ENCODE data around the gene DDOST.

DDOST gene

DNA sequence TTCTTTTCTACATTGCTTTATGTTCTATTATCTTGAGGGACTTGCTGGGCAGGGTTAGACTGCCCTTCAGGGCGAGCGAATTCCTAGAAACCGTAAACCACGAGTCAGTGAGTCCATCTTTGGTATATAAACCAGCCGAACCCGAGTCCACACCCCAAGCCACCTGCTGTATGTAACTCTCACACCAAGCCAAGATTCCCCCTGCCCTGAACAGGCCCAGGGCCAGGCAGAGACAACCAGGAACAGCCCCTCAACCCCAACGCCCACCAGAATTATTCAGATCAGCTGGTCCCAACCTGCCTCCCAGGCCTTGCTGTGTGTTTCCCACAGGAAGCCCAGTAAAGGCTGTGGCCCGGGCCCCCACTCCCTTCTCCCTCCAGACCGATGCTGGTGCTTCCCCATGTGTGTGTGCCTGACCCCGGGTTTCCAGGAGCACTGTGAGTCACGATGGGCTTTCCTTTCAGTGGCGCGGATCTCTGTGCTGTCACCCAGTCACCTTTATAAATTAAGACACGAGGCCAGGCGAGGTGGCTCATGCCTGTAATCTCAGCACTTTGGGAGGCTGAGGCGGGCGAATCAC is 39.6 kb upstream of the DDOST start:
- TF ChIP-seq, protein P1, sequence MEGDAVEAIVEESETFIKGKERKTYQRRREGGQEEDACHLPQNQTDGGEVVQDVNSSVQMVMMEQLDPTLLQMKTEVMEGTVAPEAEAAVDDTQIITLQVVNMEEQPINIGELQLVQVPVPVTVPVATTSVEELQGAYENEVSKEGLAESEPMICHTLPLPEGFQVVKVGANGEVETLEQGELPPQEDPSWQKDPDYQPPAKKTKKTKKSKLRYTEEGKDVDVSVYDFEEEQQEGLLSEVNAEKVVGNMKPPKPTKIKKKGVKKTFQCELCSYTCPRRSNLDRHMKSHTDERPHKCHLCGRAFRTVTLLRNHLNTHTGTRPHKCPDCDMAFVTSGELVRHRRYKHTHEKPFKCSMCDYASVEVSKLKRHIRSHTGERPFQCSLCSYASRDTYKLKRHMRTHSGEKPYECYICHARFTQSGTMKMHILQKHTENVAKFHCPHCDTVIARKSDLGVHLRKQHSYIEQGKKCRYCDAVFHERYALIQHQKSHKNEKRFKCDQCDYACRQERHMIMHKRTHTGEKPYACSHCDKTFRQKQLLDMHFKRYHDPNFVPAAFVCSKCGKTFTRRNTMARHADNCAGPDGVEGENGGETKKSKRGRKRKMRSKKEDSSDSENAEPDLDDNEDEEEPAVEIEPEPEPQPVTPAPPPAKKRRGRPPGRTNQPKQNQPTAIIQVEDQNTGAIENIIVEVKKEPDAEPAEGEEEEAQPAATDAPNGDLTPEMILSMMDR (conservative IDR thresholded peaks at IDR 0.05; ENCODE audit: control insufficient read depth, insufficient read depth, low read depth, low read length): no peak
- no peak overlapping the region for H3K4me3 ChIP-seq (ENCODE audit: control insufficient read depth, low read depth, low read length)
- DNase-seq (ENCODE audit: low read depth): no peak

DNA sequence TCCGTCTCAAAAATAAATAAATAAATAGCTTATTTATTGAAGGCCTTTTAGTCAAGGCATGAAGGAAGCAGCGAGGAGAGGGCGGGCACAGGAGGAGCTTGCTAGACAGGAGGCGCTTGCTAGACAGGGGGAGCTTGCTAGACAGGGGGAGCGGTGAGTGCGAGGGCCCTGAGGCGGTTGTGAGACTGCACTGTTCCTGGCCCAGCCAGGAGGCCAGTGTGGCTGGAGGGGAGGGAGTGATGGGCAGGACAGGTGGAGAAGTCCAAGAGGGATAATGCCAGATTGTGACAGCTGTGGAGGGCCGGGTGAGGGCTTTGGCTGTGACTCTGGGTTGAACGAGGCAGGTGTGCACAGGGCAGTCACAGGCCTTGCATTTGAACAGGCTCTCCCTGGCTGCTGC is 38.4 kb upstream of the DDOST start:
- no peak for DNase-seq (ENCODE audit: low read depth)
- TF ChIP-seq, protein P1 (conservative IDR thresholded peaks at IDR 0.05; ENCODE audit: control insufficient read depth, insufficient read depth, low read depth, low read length): no peak
- no peak overlapping the region for H3K4me3 ChIP-seq (ENCODE audit: control insufficient read depth, low read depth, low read length)

DNA sequence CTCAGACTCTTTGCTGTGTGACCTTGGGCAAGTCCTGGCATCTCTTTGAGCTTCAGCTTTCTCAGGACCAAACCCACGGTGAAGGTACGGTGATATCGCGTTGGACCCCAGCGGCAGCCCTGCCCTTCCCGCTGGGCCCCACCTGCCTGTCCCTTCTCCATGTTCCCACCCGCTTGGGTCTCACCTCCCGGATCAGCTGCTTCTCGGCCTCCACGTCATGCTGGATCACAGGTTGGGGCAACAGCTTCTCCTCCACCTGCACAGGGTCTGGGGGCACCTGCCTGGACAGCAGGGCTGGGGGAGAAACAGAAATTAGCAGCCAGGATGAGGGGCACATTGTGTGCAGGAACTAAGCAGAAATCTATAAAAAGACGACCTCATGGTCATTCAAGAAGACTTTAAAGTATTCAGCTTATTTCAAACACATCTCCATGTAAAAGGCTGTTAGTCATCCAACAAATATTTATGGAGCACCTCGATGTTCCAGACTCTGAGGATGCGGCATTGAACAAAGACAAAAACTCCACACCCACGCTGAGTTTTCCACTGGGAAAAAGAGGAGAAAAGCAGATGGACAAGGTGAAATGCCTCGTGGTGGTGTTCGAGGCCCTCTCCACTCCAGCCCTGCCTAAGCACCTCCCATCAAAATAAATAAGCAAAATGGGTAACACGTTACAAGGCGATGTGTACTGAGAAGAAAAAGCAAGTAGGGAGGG is 37.2 kb upstream of the DDOST start:
- TF ChIP-seq, protein P1 (conservative IDR thresholded peaks at IDR 0.05; ENCODE audit: control insufficient read depth, insufficient read depth, low read depth, low read length): no peak
- DNase-seq (ENCODE audit: low read depth): peak; percentile 62
- no peak overlapping the region for H3K4me3 ChIP-seq (ENCODE audit: control insufficient read depth, low read depth, low read length)

DNA sequence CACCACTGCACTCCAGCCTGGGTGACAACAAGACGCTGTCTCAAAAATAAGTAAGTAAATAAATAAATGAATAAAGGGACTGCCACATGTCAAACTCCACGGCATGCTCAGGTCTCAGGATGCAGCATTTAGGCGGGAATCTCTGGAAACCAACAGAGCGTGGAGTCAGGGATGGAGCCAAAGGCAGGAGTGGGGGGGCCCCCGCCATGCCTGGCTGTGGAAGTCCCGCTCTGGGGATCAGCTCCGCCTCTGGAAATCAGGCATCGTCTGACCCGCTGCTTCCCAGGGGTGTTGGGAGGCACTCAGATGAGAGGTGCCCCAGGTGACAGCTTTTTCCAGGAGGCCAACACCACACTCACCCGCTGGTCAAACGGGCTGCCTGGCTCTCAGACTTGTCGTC is 36.4 kb upstream of the DDOST start:
- no peak for DNase-seq (ENCODE audit: low read depth)
- H3K4me3 ChIP-seq (ENCODE audit: control insufficient read depth, low read depth, low read length): no peak overlapping the region
- TF ChIP-seq, protein P1 (conservative IDR thresholded peaks at IDR 0.05; ENCODE audit: control insufficient read depth, insufficient read depth, low read depth, low read length): no peak

DNA sequence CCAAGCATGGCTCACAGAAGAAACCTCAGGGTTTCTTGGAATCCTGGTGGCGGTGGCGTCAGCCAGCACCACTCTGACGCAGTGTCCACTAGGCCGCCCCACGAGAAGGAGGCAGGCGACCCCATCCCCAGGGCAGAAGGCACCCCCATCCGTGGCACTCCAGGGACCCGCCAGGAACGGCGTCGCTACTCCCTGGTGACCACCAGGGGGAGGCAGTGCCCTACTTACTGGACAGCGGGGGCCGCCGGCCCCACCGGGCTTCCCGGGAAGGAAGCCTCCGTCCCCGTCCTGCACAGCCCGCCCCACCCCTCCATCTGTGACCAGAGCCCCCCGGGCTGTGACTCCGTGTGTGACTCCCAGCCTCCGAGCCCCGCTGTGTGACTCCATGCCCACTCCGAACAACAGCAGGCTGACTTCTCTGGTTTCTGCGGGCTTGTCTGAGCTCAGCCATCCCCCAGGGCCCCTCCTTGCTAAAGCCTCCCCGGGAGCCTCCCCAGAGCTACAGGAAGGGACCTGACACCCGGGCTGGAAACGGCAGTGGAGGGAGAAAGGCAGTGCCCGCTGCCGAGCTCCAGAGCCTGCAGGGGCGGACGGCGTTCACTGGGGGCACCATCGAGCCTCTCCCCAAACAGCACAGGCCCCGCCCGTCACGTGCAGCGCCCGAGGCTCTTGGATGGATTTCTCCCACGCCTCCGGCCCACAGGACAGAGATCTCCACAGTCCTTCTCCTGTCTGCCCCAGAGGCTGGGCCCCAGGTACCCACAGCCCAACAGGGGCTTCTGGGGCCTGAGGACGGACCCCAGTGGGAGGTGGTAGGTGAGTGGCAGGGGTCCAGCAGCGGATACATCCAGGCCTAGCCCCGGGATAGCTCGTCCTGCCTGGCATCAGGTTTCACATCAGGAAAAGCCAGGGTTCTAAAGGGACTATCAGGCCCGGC is 35.5 kb upstream of the DDOST start:
- DNase-seq (ENCODE audit: low read depth): peak; percentile 87
- TF ChIP-seq, protein P1 (conservative IDR thresholded peaks at IDR 0.05; ENCODE audit: control insufficient read depth, insufficient read depth, low read depth, low read length): peak; percentile 64
- H3K4me3 ChIP-seq (ENCODE audit: control insufficient read depth, low read depth, low read length): peak overlapping the region; percentile 66

DNA sequence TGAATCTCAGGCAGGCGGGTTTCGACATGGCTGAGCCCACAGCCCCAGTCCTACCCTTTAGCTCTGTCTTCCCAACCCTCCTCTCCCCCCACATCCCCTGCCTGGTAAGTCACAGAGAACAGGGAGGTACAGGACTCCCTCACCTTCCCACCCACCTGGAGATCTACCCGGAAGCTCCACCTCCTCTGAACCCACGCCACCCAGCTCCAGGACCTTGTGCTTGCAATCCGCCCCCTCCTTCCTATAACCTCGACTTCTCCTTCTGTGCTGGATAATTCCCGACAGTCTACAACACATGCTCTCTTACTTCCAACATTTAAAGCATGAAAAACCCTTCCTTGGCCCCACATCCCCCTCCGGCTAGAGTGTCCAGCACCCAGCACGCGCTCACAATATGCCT is 34.3 kb upstream of the DDOST start:
- no peak for DNase-seq (ENCODE audit: low read depth)
- TF ChIP-seq, protein P1 (conservative IDR thresholded peaks at IDR 0.05; ENCODE audit: control insufficient read depth, insufficient read depth, low read depth, low read length): no peak
- no peak overlapping the region for H3K4me3 ChIP-seq (ENCODE audit: control insufficient read depth, low read depth, low read length)

Measured in fibroblast of mammary gland (primary cell).